Hippocampal formation (tissue), 2 donors: ENCODE measurements around the gene VCL.
"Not testable (repeated sequence)": the region's sequence is repeated elsewhere in the genome, so short reads cannot be mapped to it uniquely, and the experiment has no call there.

ENCODE experiments used
- DNase-seq, 2 donors: peaks; one replicate each; lab custom pipeline; 2025; lab: John Stamatoyannopoulos, UW

VCL gene

DNA sequence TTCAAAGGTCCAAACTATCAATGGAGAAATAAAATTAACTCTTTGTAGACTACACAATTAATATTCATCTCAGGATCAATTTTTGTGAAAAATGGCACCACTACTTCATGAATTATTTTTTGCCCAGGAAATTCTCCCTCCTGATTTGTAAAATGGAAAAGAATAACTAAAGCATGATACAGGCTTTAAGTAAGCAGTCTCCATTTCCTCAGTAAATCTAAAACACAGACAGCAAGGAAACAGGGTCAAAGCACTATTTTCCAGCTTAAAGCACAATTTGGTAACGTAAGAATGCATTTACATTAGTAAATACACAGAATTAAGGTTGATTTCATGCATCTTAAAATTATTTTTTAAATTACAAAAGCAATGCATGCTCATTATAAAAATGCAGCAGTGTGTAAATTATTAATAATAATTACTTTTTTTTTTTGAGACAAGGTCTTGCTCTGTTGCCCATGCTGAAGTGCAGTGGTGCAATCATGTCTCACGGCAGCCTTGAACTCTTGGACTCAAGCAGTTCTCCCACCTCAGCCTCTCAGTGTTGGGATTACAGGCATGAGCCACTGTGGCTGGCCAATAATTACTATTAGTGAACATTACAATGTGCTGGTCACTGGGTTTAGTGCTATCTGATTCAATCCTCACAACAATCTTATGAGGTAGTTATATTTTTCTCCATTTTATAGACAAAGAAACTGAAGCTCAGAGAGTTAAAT, 26.1 kb upstream of the VCL start:
- DNase-seq: no peak

DNA sequence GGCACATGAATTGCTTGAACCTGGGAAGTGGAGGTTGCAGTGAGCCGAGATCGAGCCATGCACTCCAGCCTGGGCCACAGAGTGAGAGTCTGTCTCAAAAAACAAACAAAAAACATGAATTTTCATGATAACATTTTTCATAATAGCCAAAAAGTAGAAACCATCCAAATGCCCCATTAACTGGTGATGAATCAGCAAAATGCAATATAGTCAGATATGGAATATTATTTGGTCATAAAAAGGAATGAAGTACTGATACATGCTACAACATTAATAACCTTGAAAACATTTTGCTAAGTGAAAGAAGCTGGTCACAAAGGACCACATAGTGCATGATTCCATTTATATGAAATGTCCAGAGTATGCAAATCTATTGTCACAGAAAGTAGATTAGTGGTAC, 24.5 kb upstream of the VCL start:
- no peak for DNase-seq

GRCh38 chr10:73974309-73974946, 23.5 kb upstream of the VCL start:
- no peak for DNase-seq

- no peak for DNase-seq
Measured at GRCh38 chr10:73975388-73975787, 22.5 kb upstream of the VCL start.

DNA sequence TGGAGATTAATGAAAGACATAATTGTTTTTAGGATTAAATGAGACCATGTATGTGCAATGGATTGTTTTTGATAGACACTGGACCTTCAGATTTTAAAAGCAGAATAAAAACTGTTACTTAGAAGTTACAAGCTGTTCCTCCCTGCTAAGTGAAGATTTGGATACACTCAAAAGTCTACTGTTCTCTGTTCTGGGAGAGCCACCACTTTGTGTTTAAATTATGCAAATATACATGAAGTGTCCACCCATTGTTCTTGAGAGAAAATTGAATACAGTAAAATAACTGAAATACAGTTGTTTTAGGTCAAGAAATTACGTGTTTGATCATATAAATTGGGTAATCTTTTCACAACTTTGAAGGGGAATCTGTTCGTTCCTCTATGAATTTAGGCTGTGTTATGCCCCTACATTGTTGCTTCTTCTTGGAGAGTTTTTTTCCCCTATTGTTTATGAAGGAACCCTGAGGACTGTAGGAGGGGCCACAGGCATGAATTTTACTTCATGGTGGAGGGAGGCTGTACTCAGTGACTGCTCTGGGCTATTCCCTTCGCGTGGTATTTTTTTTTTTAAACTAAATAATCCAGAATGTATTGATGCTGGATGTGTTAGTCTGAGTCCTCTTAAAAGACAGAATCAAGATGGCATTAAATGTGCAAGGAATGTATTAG, 18.6 kb upstream of the VCL start:
- no peak for DNase-seq

DNA sequence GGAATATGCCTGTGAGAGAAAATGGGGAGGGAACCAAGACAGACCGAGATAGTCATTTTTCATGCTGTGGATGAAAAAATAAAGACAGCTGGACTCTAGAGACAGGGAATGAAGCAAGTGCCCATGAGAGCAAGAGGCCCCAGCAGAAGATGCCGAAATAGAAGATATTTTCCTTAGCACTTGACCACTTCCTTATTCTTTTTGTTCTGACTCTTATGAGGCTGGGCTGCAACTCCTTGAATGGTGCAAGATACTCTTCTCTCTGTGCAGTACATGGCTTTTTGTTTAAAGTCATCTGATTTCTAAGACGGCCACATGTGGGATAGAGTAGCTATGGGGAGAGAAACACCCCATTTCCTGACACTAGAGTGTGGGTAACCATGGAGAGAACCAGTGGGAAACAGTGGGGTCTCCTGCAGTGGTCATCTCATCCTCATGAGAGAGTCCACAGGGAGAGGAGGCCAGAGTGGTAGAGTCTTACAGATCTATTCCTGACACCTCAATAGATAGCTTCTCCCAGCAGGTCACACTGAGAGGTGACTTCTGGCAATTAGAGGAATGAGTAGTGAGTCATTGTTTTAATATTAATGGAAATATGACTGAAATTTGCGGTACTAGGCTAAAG, 18.0 kb upstream of the VCL start:
- no peak for DNase-seq

GRCh38 chr10:73981812-73982211, 16.1 kb upstream of the VCL start:
- DNase-seq: no peak

GRCh38 chr10:73983096-73984047, 14.5 kb upstream of the VCL start:
- DNase-seq: no peak

DNA sequence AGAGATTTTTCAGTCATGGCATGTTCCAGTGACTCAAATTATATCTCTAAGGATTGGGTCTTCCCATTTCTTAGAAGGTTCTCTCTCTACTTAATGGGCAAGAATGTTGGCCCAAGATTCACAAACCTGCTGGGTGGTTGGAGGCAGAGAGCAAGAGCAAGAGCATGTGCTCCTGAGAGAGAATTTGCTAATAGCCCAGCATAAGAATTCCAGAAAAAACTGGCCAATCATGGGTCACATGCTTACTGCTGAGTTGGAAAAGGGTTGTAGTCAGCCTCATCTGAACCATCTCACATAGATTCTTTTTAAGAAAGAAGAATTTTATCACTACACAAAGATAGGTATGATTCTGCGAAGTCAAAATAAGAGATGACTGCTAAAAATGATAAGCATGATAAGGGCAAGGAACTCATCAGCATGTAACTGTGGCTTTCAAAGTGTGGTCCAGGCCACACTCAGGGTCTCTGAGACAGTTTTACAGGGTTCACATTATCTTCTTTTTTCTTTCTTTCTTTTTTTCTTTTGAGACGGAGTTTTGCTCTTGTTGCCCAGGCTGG, 8.2 kb upstream of the VCL start:
- DNase-seq: no peak

GRCh38 chr10:73991203-73991883, 6.6 kb upstream of the VCL start:
- DNase-seq: no peak

DNA sequence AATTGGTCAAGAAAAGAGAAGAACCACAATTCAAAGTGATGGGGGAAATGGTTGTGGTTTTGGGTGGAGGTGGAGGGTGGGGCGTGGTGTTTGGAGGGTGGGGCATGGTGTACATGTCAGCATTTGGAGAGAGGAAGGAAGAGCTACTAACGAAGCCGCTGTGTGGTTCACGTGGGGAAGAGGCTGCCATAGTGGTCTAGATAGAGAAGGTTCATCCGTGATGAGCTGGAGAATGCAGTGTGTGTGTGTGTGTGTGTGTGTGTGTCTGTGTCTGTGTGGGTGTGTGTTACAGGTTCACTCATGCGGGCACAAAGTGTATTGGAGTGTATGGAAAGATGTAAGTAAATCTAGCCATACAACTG, 6.1 kb upstream of the VCL start:
- DNase-seq: no peak

DNA sequence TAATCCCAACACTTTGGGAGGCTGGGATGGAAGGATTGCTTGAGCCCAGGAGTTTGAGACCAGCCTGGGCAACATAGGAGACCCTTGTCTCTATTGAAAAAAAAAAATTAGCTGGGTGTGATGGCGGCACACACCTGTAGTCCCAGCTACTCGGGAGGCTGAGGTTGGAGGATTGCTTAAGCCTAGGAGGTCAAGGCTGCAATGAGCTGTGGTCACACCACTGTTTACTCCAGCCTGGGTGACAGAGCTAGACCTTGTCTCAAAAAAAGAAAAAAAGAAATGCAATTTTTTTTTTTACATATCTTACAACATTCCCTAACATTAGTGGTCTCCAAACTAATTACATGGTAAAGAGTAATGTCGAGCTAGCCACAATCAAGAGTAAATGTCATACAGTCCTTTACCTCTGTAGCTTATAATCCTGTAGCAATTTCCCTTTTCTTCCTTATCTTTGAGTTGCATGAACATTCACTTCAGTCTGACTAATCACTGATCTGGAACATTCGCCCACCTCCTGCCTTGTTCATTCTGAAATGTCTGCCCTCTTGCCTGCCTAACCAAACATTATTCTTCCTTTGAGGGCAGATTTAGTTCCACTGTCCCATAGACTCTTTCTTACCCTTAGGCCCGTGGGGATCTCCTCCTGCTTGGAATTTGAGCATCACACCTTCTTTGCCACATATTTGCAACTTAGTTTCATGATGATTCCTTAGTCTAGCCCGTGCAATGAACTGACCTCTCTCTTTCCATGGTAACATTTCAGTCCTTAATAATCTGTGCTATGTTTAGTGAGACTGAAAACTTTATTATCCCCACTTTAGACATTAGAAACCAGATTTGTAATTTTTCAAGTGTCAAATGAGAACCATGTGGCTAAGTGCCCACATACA, 4.8 kb upstream of the VCL start:
- DNase-seq: no peak

- DNase-seq: no peak
Measured at GRCh38 chr10:73995035-73995358, 2.9 kb upstream of the VCL start.

DNA sequence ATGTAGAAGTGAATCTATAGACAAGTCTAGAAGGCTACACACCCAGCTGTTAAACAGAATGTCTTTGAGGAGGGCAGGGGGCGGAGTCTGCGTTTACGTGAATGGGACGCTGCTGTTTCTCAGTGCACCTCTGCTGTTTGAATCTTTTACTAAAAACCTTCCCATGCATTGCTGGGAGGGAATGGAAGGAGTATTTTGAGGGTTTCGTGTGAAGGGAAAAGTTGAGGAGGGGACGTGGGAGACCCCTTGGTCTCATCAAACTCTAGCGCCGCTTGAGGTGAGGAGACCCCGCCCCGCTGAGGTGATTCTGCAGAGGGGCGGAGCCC, 492 bp upstream of the VCL start:
- DNase-seq: no peak

DNA sequence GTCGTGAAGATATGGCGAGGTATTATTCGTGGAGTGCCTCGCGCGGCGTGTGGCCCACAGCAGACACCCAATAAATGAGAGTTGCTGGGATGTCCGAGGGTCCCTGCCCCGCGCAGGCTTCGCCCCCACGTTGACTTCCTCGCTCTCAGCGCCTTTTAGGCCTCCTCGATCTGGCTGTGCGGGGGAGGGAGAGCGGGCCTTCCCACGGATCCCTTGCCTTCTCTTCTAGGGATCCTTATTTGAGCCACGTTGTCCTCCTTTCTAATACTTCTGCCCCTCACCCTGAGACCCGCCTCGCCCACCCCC, 660 bp downstream of the VCL start:
- DNase-seq: no peak

DNA sequence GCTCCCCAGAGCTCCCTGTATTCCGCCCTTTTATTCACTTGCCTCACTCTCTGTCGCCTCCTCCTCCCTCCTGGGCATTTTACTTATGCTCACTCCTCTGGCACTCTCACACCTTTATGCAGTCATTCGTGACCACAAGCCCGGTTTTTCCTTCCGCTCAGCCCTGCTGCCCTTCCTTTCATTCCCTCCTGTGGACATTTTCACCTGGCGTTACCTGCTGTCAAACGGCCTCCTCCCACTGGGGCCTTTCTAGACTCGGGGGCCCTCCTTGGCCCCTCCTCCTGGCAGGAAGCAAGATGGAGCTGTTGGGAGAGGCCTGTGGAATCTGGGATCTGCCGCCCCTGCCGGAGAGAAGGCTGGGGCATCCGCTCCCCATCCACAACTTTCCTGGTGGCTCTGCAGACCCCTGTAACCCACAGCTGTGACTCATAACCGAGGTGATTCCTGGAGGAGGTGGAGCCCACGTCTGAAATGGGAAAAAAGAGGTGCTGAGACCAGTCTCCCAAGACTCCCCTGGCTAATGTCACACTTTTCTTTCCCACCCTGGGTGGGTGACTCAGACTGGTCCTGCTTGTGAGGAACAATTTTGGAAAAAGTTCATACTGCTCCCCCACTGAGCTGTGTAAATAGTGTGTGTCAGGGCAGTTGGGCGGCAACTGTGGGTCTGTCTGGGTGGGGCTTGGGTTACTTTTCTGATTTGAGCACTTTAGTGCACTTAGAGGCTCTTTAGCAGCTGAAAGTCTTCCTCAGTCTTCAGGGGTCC, 1.2 kb downstream of the VCL start:
- DNase-seq: peak in 1 of 2 donors; percentile 68

GRCh38 chr10:73999703-74000102, 1.8 kb downstream of the VCL start:
- no peak for DNase-seq

GRCh38 chr10:74000244-74000643, 2.3 kb downstream of the VCL start:
- not testable (repeated sequence) for DNase-seq

DNA sequence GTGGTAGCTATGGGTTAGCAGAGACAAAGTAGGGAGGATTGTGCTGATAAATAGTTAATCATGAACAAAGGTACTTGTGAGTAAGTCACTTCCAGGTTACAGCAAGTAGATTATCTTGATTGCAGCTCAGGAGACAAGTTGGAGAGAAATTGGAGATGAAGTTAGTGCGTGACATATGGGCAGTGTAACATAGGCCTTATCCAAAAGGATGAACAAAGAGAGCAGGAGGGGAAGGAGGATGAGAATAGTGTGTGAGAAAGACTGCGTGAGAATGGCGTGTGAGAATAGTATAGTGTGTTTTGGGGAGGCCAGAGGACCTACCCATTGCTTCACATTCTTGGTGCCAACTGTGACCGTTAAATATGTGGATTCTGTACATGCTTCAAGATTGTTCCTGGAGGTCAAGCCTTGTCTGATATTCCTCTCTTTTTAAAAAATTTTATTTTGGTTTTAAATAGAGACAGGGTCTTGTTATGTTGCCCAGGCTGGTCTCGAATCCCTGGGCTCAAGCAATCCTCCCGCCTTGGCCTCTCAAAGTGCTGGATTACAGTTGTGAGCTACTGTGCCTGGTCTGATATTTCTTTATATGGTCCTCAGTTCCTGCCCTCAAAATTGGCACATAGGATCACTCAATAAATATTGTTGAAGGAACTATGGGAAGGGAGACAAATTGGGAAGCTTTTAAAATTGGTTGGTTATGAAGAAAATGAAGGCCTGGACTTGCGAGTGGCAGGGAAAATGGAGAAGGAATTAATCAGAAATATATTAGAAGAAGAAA, 3.2 kb downstream of the VCL start:
- DNase-seq: no peak
